ENCODE results near the gene CC2D1A.

CC2D1A gene

DNA sequence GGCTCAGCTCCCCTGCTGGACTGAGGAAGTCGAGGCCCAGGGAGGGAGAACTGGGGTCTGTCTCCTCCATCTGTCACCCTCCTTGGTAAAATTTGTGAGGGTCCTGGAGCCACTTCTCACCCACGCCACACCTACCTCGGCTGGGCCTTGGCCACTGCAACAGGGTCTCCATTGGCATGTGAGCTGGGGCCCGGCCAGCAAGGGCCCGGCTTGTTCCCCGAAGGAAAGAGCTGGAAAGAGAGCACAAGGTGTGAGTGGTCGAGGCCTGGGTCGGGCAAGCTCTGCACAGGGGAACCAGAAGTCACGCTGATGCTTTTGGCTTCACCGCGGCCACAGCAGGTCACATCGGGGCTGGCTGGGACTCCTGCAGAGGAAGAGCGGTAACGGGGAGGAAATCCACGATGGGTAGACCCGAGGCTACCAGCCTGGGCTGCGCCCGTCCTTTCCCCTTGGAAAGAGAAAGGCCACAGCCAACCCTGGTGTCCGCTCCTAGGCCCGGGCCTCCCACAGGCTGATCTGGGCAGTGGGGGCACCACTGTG lies 20.1 kb upstream of the CC2D1A start:
- ATAC-seq: no peak
- TF ChIP-seq GLIS3 (CRISPR knock-in tag; IDR thresholded peaks at IDR 0.05) (no peak), ZNF565 (CRISPR knock-in tag; conservative IDR thresholded peaks at IDR 0.05; ENCODE audit: low read depth) (no peak), OSR1 (CRISPR knock-in tag; IDR thresholded peaks at IDR 0.05) (no peak), RARB (CRISPR knock-in tag; IDR thresholded peaks at IDR 0.05) (no peak), ZNF8 (CRISPR knock-in tag; IDR thresholded peaks at IDR 0.05) (no peak), TOX (CRISPR knock-in tag; IDR thresholded peaks at IDR 0.05; ENCODE audit: borderline replicate concordance) (no peak), TCF4 (CRISPR knock-in tag; IDR thresholded peaks at IDR 0.05; ENCODE audit: borderline replicate concordance) (no peak), BACH2 (CRISPR knock-in tag; IDR thresholded peaks at IDR 0.05; ENCODE audit: borderline replicate concordance) (no peak), PPARA (CRISPR knock-in tag; IDR thresholded peaks at IDR 0.05; ENCODE audit: borderline replicate concordance) (no peak), ZFP3 (CRISPR knock-in tag; IDR thresholded peaks at IDR 0.05) (no peak)
- TF ChIP-seq, protein P1, sequence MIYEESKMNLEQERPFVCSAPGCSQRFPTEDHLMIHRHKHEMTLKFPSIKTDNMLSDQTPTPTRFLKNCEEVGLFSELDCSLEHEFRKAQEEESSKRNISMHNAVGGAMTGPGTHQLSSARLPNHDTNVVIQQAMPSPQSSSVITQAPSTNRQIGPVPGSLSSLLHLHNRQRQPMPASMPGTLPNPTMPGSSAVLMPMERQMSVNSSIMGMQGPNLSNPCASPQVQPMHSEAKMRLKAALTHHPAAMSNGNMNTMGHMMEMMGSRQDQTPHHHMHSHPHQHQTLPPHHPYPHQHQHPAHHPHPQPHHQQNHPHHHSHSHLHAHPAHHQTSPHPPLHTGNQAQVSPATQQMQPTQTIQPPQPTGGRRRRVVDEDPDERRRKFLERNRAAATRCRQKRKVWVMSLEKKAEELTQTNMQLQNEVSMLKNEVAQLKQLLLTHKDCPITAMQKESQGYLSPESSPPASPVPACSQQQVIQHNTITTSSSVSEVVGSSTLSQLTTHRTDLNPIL (CRISPR knock-in tag; IDR thresholded peaks at IDR 0.05; ENCODE audit: low read depth): no peak
- TF ChIP-seq, protein P2, sequence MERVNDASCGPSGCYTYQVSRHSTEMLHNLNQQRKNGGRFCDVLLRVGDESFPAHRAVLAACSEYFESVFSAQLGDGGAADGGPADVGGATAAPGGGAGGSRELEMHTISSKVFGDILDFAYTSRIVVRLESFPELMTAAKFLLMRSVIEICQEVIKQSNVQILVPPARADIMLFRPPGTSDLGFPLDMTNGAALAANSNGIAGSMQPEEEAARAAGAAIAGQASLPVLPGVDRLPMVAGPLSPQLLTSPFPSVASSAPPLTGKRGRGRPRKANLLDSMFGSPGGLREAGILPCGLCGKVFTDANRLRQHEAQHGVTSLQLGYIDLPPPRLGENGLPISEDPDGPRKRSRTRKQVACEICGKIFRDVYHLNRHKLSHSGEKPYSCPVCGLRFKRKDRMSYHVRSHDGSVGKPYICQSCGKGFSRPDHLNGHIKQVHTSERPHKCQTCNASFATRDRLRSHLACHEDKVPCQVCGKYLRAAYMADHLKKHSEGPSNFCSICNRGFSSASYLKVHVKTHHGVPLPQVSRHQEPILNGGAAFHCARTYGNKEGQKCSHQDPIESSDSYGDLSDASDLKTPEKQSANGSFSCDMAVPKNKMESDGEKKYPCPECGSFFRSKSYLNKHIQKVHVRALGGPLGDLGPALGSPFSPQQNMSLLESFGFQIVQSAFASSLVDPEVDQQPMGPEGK (CRISPR knock-in tag; IDR thresholded peaks at IDR 0.05; ENCODE audit: borderline replicate concordance): no peak
- TF ChIP-seq, protein P3, sequence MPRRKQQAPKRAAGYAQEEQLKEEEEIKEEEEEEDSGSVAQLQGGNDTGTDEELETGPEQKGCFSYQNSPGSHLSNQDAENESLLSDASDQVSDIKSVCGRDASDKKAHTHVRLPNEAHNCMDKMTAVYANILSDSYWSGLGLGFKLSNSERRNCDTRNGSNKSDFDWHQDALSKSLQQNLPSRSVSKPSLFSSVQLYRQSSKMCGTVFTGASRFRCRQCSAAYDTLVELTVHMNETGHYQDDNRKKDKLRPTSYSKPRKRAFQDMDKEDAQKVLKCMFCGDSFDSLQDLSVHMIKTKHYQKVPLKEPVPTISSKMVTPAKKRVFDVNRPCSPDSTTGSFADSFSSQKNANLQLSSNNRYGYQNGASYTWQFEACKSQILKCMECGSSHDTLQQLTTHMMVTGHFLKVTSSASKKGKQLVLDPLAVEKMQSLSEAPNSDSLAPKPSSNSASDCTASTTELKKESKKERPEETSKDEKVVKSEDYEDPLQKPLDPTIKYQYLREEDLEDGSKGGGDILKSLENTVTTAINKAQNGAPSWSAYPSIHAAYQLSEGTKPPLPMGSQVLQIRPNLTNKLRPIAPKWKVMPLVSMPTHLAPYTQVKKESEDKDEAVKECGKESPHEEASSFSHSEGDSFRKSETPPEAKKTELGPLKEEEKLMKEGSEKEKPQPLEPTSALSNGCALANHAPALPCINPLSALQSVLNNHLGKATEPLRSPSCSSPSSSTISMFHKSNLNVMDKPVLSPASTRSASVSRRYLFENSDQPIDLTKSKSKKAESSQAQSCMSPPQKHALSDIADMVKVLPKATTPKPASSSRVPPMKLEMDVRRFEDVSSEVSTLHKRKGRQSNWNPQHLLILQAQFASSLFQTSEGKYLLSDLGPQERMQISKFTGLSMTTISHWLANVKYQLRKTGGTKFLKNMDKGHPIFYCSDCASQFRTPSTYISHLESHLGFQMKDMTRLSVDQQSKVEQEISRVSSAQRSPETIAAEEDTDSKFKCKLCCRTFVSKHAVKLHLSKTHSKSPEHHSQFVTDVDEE (CRISPR knock-in tag; IDR thresholded peaks at IDR 0.05): no peak

DNA sequence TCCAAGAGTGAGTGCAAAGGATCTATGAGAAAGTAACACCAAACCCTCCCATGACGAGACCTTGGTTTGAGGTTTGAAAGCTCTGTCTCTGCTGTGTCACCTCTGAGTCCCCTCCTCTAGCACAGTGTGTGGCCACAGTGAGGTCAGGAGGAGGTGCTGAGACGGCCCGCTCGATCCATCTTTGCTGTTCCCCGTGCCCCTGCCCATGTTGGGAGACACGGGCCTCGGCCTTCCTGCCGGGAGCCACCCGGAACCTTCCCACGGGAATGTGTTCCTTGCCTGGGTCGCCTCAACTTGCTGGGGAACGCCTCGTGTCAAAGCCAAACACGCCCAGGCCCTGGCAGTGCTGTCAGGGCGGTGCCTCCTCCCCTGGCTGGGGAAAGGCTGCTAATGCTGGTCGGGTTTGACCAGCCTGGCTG lies 19.0 kb upstream of the CC2D1A start:
- no peak for TF ChIP-seq ZNF8 (CRISPR knock-in tag; IDR thresholded peaks at IDR 0.05)
- no peak for TF ChIP-seq BACH2 (CRISPR knock-in tag; IDR thresholded peaks at IDR 0.05; ENCODE audit: borderline replicate concordance)
- no peak for TF ChIP-seq ZNF565 (CRISPR knock-in tag; conservative IDR thresholded peaks at IDR 0.05; ENCODE audit: low read depth)
- no peak for TF ChIP-seq RARB (CRISPR knock-in tag; IDR thresholded peaks at IDR 0.05)
- TF ChIP-seq GLIS3 (CRISPR knock-in tag; IDR thresholded peaks at IDR 0.05): no peak
- no peak for TF ChIP-seq ZNF70 (CRISPR knock-in tag; IDR thresholded peaks at IDR 0.05)
- TF ChIP-seq ZFP3 (CRISPR knock-in tag; IDR thresholded peaks at IDR 0.05): no peak
- TF ChIP-seq ARNTL (CRISPR knock-in tag; IDR thresholded peaks at IDR 0.05; ENCODE audit: borderline replicate concordance, low read depth): no peak
- TF ChIP-seq ZC3H10 (CRISPR knock-in tag; IDR thresholded peaks at IDR 0.05): no peak
- TF ChIP-seq PPARA (CRISPR knock-in tag; IDR thresholded peaks at IDR 0.05; ENCODE audit: borderline replicate concordance): no peak
- TF ChIP-seq CSDC2 (CRISPR knock-in tag; IDR thresholded peaks at IDR 0.05): no peak
- ATAC-seq: no peak

DNA sequence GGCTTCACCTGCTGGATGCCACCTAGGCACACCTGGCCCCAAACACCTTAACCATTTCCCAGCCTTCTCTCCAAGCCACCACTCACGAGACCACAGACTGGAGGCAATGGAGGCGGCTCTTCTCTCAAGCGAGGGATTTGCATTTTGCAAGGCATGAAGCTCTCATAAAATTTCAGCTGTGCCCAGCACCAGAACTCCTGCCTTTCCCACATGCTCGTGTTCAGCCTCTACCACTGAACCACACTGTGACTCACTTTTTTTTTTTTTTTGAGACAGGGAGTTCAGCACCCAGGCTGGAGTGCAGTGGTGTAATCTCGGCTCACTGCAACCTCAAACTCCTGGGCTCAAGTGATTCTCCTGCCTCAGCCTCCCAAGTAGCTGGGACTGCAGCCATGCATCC lies 18.5 kb upstream of the CC2D1A start:
- TF ChIP-seq ZFP3 (CRISPR knock-in tag; IDR thresholded peaks at IDR 0.05): no peak
- no peak for TF ChIP-seq ZNF70 (CRISPR knock-in tag; IDR thresholded peaks at IDR 0.05)
- no peak for TF ChIP-seq OSR1 (CRISPR knock-in tag; IDR thresholded peaks at IDR 0.05)
- TF ChIP-seq TCF4 (CRISPR knock-in tag; IDR thresholded peaks at IDR 0.05; ENCODE audit: borderline replicate concordance): no peak
- no peak for TF ChIP-seq ZFP30 (CRISPR knock-in tag; IDR thresholded peaks at IDR 0.05)
- TF ChIP-seq SNAI2 (CRISPR knock-in tag; IDR thresholded peaks at IDR 0.05): no peak
- TF ChIP-seq, protein P4, sequence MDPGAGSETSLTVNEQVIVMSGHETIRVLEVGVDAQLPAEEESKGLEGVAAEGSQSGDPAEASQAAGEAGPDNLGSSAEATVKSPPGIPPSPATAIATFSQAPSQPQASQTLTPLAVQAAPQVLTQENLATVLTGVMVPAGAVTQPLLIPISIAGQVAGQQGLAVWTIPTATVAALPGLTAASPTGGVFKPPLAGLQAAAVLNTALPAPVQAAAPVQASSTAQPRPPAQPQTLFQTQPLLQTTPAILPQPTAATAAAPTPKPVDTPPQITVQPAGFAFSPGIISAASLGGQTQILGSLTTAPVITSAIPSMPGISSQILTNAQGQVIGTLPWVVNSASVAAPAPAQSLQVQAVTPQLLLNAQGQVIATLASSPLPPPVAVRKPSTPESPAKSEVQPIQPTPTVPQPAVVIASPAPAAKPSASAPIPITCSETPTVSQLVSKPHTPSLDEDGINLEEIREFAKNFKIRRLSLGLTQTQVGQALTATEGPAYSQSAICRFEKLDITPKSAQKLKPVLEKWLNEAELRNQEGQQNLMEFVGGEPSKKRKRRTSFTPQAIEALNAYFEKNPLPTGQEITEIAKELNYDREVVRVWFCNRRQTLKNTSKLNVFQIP (CRISPR knock-in tag; IDR thresholded peaks at IDR 0.05; ENCODE audit: borderline replicate concordance, low read depth): no peak
- TF ChIP-seq, protein P3 (CRISPR knock-in tag; IDR thresholded peaks at IDR 0.05): no peak
- no peak for TF ChIP-seq RARB (CRISPR knock-in tag; IDR thresholded peaks at IDR 0.05)
- TF ChIP-seq, protein P1 (CRISPR knock-in tag; IDR thresholded peaks at IDR 0.05; ENCODE audit: low read depth): no peak
- TF ChIP-seq, protein P2 (CRISPR knock-in tag; IDR thresholded peaks at IDR 0.05; ENCODE audit: borderline replicate concordance): no peak
- TF ChIP-seq BACH2 (CRISPR knock-in tag; IDR thresholded peaks at IDR 0.05; ENCODE audit: borderline replicate concordance): no peak
- TF ChIP-seq ARNTL (CRISPR knock-in tag; IDR thresholded peaks at IDR 0.05; ENCODE audit: borderline replicate concordance, low read depth): no peak
- TF ChIP-seq GLIS3 (CRISPR knock-in tag; IDR thresholded peaks at IDR 0.05): no peak
- ATAC-seq: no peak
